Activated CD8-positive, alpha-beta T cell treated with anti-CD3 and anti-CD28 coated beads, Interleukin-2, amount 10 ng/mL, durations not matched to agents 7 days and 5 days (primary cell): ENCODE measurements around the gene ZNF91. TPM values are rescaled to one million over a fixed set of nuclear protein-coding genes. Genes with fewer than 3 reads are reported as not detected.
"Not testable (repeated sequence)": the region's sequence is repeated elsewhere in the genome, so short reads cannot be mapped to it uniquely, and the experiment has no call there.

Experiments
- ATAC-seq: fragments of 150-1000 bp; cut with Tn5 transposase; one replicate; pipeline ENCODE4 v1.10.0; 2021; ENCODE audit warnings: moderate library complexity
- CTCF ChIA-PET: fragments of 350-600 bp; sonication (Branson Sonifier 250); formaldehyde crosslinking; loops from one replicate; lab custom pipeline; 2021; ENCODE audit warnings: antibody characterized with exemption; lab: Charles Lee
- POLR2A ChIA-PET: fragments of 350-600 bp; sonication (Branson Sonifier 250); formaldehyde crosslinking; loops from one replicate; lab custom pipeline; 2021; ENCODE audit warnings: antibody characterized with exemption; lab: Charles Lee
- DNase-seq: peaks from one replicate; pipeline ENCODE4 v3.0.0-alpha.2; 2020
- H3K27ac Mint-ChIP-seq: one replicate; pipeline ENCODE4 v1.8.0; 2021; ENCODE audit warnings: mild to moderate bottlenecking, mixed read lengths
- H3K27me3 Mint-ChIP-seq: one replicate; pipeline ENCODE4 v1.8.0; 2021; ENCODE audit warnings: low read depth, mixed read lengths
- H3K36me3 Mint-ChIP-seq: one replicate; pipeline ENCODE4 v1.8.0; 2021; ENCODE audit warnings: low read depth, mixed read lengths
- H3K4me1 Mint-ChIP-seq: one replicate; pipeline ENCODE4 v1.8.0; 2021; ENCODE audit warnings: low read depth, mixed read lengths
- H3K4me3 Mint-ChIP-seq: one replicate; pipeline ENCODE4 v1.8.0; 2021; ENCODE audit warnings: mild to moderate bottlenecking, mixed read lengths
- H3K9me3 Mint-ChIP-seq: one replicate; pipeline ENCODE4 v1.8.0; 2022; ENCODE audit warnings: mixed read lengths; ENCODE audit not compliant: insufficient read depth
- total RNA-seq, 2 experiments: library from RNA; stranded (reverse); gene quantifications; one replicate each; pipeline ENCODE4 v1.2.3, GENCODE V29; 2021

Gene ZNF91
- total RNA-seq, 2 experiments from 2014 or later, result 32.0 to 35.8 TPM

DNA sequence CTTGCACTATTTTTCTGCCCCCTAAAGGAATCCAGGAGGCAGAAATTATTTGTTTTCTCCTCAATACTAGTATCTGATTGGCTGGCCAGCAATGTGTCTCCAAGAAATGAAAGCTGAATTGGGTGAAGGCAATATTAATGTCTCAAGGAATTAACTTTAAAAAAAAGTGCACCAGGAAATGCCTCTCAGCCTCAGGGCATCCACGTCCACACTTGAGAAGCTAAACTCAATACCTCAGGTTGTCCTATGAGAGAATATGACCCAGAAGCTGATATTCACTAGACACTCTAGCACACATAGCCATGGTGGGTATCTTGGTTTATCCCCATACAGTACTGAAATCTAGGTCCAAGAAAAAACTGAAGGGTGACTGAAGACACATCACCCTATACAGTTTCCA lies 2.1 kb downstream of the ZNF91 start:
- ATAC-seq, result no peak
- no peak for DNase-seq
- Mint-ChIP-seq H3K4me3 (peak overlapping the region; percentile 97), H3K36me3 (peaks cover 70% of the 10 kb centered on the region), H3K9me3 (peaks cover 38% of the 10 kb centered on the region), H3K27ac (no peak overlapping the region), H3K27me3 (no peaks in the 10 kb centered on the region), H3K4me1 (peaks cover 17% of the 10 kb centered on the region)
- ChIA-PET POLR2A (interaction anchor here (1.1 kb wide), 1 partner anchor 10 kb away, joined by 3 read pairs; no protein-coding TSS in a partner anchor), CTCF (no interaction called here)

DNA sequence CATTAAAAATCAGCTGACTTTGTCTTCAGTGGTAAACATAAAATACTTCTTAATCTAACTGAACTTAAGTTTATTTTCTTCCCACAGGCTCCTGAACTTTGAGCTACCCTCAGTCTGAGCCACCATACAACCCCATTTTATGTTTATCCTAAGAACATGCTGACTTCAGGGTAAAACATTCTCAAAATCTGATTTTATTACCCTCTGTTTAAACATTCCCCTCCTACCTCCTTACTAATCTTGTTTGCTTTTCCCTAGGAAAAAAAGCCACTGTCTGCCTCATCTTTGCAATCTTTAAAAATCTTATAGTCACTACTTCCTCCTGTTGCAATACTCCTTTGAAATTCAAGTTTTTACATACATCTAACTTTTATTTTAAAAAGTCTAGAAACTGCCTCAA lies 4.0 kb downstream of the ZNF91 start:
- ChIA-PET POLR2A (no interaction called here), CTCF (no interaction called here)
- peaks cover 47% of the 10 kb centered on the region for H3K9me3 Mint-ChIP-seq
- H3K4me1 Mint-ChIP-seq, result peaks cover 19% of the 10 kb centered on the region
- no peak overlapping the region for H3K4me3 Mint-ChIP-seq
- no peak overlapping the region for H3K27ac Mint-ChIP-seq
- DNase-seq, result no peak
- peaks cover 84% of the 10 kb centered on the region for H3K36me3 Mint-ChIP-seq
- no peaks in the 10 kb centered on the region for H3K27me3 Mint-ChIP-seq
- ATAC-seq, result no peak

DNA sequence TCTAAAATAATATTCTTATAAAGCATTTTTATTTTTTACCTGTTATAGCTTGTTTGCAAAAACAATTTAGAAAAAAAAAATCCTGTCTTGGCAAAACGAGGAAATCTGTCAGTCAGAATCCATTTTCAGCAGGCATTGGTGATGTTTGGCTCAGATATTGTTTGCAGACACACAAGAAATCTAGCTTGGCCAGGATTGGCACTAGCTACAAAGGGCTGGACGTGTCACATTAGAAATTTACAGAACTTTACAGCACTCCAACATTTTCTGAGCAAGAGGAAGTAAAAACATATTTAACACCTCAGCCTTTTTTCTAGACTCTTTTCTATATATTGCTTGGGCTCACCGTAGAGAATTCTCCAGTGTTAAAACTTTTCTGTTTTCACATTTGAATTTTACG lies 9.9 kb downstream of the ZNF91 start:
- CTCF ChIA-PET, result no interaction called here
- Mint-ChIP-seq H3K27ac (no peak overlapping the region), H3K9me3 (peaks cover 58% of the 10 kb centered on the region)

GRCh38 chr19:23384858-23385257 lies 10.4 kb downstream of the ZNF91 start:
- peaks cover 59% of the 10 kb centered on the region for H3K9me3 Mint-ChIP-seq
- DNase-seq (no peak), ATAC-seq (no peak)
- no peak overlapping the region for H3K4me3 Mint-ChIP-seq
- H3K4me1 Mint-ChIP-seq, result peaks cover 4% of the 10 kb centered on the region
- H3K27ac Mint-ChIP-seq, result no peak overlapping the region
- ChIA-PET CTCF (no interaction called here), POLR2A (interaction anchor here (0.6 to 1.7 kb wide), 2 partner anchors 10 to 18 kb away, joined by 3 to 6 read pairs; partner anchors contain the start of gene ZNF91)
- peaks cover 89% of the 10 kb centered on the region for H3K36me3 Mint-ChIP-seq
- H3K27me3 Mint-ChIP-seq, result no peaks in the 10 kb centered on the region

More for the DNA sequence above, 9.9 kb downstream of the ZNF91 start:
- DNase-seq (no peak), ATAC-seq (no peak)
- H3K4me3 Mint-ChIP-seq, result no peak overlapping the region
- H3K27me3 Mint-ChIP-seq, result no peaks in the 10 kb centered on the region
- peaks cover 89% of the 10 kb centered on the region for H3K36me3 Mint-ChIP-seq
- POLR2A ChIA-PET, result interaction anchor here (1.7 kb wide), 1 partner anchor 10 kb away, joined by 6 read pairs; the partner anchor contains the start of gene ZNF91
- peaks cover 4% of the 10 kb centered on the region for H3K4me1 Mint-ChIP-seq

- Mint-ChIP-seq H3K9me3 (peaks cover 58% of the 10 kb centered on the region), H3K27me3 (no peaks in the 10 kb centered on the region), H3K4me1 (peaks cover 6% of the 10 kb centered on the region), H3K36me3 (peaks cover 89% of the 10 kb centered on the region), H3K27ac (no peak overlapping the region), H3K4me3 (no peak overlapping the region)
- DNase-seq (no peak), ATAC-seq (no peak)
- ChIA-PET CTCF (interaction anchor here (1.0 kb wide), 1 partner anchor 10 kb away, joined by 3 read pairs; no protein-coding TSS in a partner anchor), POLR2A (interaction anchor here (1.3 to 1.7 kb wide), 2 partner anchors 9 to 11 kb away, joined by 3 to 6 read pairs; partner anchors contain the start of gene ZNF91)
These were observed 11.1 kb downstream of the ZNF91 start for GRCh38 chr19:23384166-23384565.

DNA sequence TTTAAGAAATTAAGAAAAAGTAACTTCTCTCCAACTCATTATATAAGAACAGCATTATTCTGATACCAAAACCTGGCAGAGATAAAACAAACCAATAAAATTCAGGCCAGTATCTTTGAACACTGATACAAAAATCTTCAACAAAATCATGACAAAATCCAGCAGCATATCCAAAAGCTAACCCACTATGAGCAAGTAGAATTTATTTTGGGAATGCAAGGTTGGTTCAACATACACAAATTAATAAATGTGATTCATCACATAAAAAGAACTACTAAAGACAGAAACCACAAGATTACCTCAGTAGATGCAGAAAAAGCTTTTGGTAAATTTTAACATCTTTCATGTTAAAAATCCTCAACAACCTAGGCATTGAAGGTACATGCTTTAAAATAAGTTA lies 12.3 kb downstream of the ZNF91 start:
- peaks cover 52% of the 10 kb centered on the region for H3K9me3 Mint-ChIP-seq
- H3K27ac Mint-ChIP-seq, result no peak overlapping the region
- peaks cover 88% of the 10 kb centered on the region for H3K36me3 Mint-ChIP-seq
- H3K4me1 Mint-ChIP-seq, result peaks cover 6% of the 10 kb centered on the region
- ATAC-seq (no peak), DNase-seq (no peak)
- no peaks in the 10 kb centered on the region for H3K27me3 Mint-ChIP-seq
- ChIA-PET CTCF (interaction anchor here (1.0 kb wide), 1 partner anchor 11 kb away, joined by 3 read pairs; no protein-coding TSS in a partner anchor), POLR2A (interaction anchor here (1.3 kb wide), 1 partner anchor 10 kb away, joined by 3 read pairs; no protein-coding TSS in a partner anchor)
- H3K4me3 Mint-ChIP-seq, result no peak overlapping the region

- CTCF ChIA-PET, result no interaction called here
- H3K4me3 Mint-ChIP-seq, result no peak overlapping the region
- H3K4me1 Mint-ChIP-seq, result peaks cover 4% of the 10 kb centered on the region
- POLR2A ChIA-PET, result no interaction called here
- H3K9me3 Mint-ChIP-seq, result peaks cover 49% of the 10 kb centered on the region
- peaks cover 84% of the 10 kb centered on the region for H3K36me3 Mint-ChIP-seq
- ATAC-seq (no peak), DNase-seq (no peak)
- no peaks in the 10 kb centered on the region for H3K27me3 Mint-ChIP-seq
- no peak overlapping the region for H3K27ac Mint-ChIP-seq
These were observed 14.2 kb downstream of the ZNF91 start for GRCh38 chr19:23381114-23381513.

GRCh38 chr19:23379671-23380070 lies 15.6 kb downstream of the ZNF91 start:
- Mint-ChIP-seq H3K36me3 (peaks cover 86% of the 10 kb centered on the region), H3K27ac (peak overlapping the region; percentile 48), H3K9me3 (peaks cover 50% of the 10 kb centered on the region)
- peak; percentile 39 for ATAC-seq
- POLR2A ChIA-PET, result interaction anchor here (0.6 to 1.1 kb wide), 3 partner anchors 23 to 420 kb away, joined by 3 to 6 read pairs (median 4); partner anchors contain the start of gene ZNF681
- CTCF ChIA-PET, result interaction anchor here (0.7 to 1.2 kb wide), 2 partner anchors 383 to 420 kb away, joined by 3 to 4 read pairs; a partner anchor contains a TSS
- not testable (repeated sequence) for H3K4me1 Mint-ChIP-seq, H3K27me3 Mint-ChIP-seq, H3K4me3 Mint-ChIP-seq, DNase-seq

GRCh38 chr19:23378948-23379347 lies 16.3 kb downstream of the ZNF91 start:
- H3K36me3 Mint-ChIP-seq, result peaks cover 85% of the 10 kb centered on the region
- H3K4me1 Mint-ChIP-seq, result peaks cover 4% of the 10 kb centered on the region
- H3K27ac Mint-ChIP-seq, result no peak overlapping the region
- CTCF ChIA-PET, result interaction anchor here (1.2 kb wide), 1 partner anchor 421 kb away, joined by 4 read pairs; no protein-coding TSS in a partner anchor
- ATAC-seq, result no peak
- peaks cover 45% of the 10 kb centered on the region for H3K9me3 Mint-ChIP-seq
- H3K27me3 Mint-ChIP-seq, result no peaks in the 10 kb centered on the region
- H3K4me3 Mint-ChIP-seq, result no peak overlapping the region
- POLR2A ChIA-PET, result interaction anchor here (0.7 kb wide), 1 partner anchor 421 kb away, joined by 6 read pairs; no protein-coding TSS in a partner anchor
- no peak for DNase-seq

DNA sequence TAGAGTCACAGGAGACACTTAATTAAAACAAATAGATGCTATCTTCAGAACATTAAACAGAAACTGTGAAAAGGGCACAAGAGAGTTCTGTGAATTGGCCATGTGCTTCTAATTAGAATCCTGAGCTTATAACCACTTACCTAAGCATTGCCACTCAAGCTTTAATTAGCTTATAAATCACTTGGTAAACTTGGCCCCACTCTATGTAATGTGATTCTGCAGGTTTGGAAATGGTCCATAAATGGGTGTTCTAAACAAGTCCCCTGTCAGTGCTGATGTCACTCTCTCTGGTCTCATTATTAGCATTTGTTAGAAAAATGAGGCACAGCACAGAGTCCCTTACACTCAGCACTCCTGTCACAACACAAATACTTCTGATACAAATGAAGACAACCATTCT lies 18.0 kb downstream of the ZNF91 start:
- Mint-ChIP-seq H3K36me3 (peaks cover 84% of the 10 kb centered on the region), H3K9me3 (peaks cover 47% of the 10 kb centered on the region), H3K4me1 (peaks cover 4% of the 10 kb centered on the region), H3K27ac (no peak overlapping the region), H3K27me3 (no peaks in the 10 kb centered on the region), H3K4me3 (no peak overlapping the region)
- DNase-seq (no peak), ATAC-seq (no peak)
- ChIA-PET CTCF (no interaction called here), POLR2A (no interaction called here)

DNA sequence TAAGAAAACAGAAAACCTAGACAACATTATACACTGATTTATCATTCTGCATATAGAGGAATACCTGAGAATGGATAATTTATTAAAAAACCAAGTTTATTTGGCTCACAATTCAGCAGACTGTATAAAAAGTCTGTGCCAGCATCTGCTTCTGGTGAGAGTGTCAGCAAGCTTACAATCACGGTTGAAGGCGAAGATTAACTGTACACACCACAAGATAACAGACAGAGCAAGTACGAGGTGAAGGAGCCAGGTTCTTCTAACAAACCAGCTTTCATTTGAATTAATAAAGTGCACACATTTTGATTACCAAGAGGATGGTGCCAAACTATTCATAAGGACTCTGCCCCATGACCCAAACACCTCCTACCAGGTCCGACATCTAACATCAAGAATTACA lies 28.8 kb downstream of the ZNF91 start:
- CTCF ChIA-PET, result no interaction called here
- POLR2A ChIA-PET, result interaction anchor here (0.6 kb wide), 1 partner anchor 18 kb away, joined by 3 read pairs; no protein-coding TSS in a partner anchor
- no peak overlapping the region for H3K4me3 Mint-ChIP-seq
- H3K9me3 Mint-ChIP-seq, result peaks cover 24% of the 10 kb centered on the region
- no peaks in the 10 kb centered on the region for H3K27me3 Mint-ChIP-seq
- H3K36me3 Mint-ChIP-seq, result peaks cover 73% of the 10 kb centered on the region
- no peak overlapping the region for H3K27ac Mint-ChIP-seq
- no peaks in the 10 kb centered on the region for H3K4me1 Mint-ChIP-seq
- ATAC-seq (no peak), DNase-seq (no peak)

DNA sequence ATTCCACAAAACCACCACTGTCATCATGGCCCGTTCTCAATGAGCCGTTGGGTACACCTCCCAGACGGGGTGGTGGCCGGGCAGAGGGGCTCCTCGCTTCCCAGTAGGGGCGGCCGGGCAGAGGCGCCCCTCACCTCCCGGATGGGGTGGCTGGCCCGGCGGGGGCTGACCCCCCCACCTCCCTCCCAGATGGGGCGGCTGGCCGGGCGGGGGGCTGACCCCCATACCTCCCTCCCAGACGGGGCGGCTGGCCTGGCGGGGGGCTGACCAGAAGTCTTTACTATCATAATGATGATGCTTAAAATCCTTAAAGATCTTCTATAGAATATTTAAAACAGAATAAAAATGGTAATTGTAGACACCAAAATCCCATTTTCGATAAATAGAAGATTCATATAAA lies 29.2 kb downstream of the ZNF91 start:
- H3K27me3 Mint-ChIP-seq, DNase-seq, POLR2A ChIA-PET, ATAC-seq, H3K4me1 Mint-ChIP-seq, H3K4me3 Mint-ChIP-seq, H3K27ac Mint-ChIP-seq: not testable (repeated sequence)
- Mint-ChIP-seq H3K9me3 (peaks cover 28% of the 10 kb centered on the region), H3K36me3 (peaks cover 72% of the 10 kb centered on the region)
- CTCF ChIA-PET, result interaction anchor here (0.7 kb wide), 1 partner anchor 548 kb away, joined by 4 read pairs; the partner anchor contains the start of gene ZNF726
